G401.6 (cell line): ENCODE data around the gene ARHGAP5.

Source experiments
- FAIRE-seq: peaks from 2 replicates; lab custom pipeline; 2012; peaks lifted over from hg19 to GRCh38; lab: Jason Lieb, UNC

ARHGAP5 gene

DNA sequence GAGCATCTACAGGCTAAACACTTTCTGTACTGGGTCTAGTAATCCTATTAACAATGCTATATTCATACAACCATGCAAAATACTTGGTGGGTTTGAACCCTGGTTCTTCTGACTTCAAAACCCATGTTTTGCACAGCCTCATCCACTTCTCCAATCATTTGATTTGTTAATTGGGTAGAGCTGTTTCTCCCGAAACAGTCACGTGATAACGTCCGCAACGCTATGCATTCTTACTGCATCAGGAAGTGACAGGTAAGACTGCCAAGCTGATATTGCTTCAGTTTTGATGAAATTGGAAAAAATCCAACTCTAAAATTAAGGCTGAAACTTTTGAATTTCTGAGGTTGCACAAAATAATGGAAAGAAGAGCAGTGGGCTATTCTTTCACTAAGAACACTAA, 94.4 kb downstream of the ARHGAP5 start:
- no peak for FAIRE-seq

GRCh38 chr14:32183151-32184058, 106.3 kb downstream of the ARHGAP5 start:
- FAIRE-seq, result no peak

DNA sequence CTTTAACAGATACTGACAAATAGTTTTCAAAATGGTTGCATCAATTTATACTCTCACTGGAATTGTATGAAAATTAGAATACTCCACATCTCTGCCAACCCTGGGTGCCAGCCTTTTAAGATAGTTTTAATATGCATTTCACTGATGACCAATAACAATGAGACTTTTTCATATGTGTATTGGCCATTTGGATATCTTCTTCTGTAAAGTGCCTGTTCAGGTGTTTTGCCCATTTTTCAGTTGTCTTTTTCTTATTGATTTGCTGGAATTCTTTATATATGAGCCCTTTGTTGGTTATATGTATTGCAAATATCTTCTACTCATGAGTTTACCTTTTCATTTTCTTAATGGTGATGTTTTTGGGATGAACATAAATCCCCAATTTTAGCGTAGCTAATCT, 108.0 kb downstream of the ARHGAP5 start:
- FAIRE-seq, result no peak

DNA sequence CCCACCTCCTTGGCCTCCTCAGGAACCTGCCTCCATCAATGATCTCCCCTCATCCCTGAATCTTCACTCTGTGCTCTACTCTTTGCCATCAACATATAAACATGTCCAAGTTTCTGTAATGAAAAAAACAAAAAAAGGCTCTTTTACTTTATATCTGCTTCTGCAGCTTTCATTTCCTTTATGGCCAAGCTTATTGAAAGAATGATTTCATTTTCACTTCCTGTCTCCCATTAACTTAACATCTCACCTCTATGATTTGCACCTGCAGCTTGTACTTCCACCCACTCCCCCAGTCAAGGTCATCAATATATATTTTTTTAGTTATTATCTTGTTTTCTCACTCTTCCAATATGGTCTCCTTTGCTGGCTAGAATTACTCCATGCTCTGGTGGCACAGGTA, 109.1 kb downstream of the ARHGAP5 start:
- no peak for FAIRE-seq

DNA sequence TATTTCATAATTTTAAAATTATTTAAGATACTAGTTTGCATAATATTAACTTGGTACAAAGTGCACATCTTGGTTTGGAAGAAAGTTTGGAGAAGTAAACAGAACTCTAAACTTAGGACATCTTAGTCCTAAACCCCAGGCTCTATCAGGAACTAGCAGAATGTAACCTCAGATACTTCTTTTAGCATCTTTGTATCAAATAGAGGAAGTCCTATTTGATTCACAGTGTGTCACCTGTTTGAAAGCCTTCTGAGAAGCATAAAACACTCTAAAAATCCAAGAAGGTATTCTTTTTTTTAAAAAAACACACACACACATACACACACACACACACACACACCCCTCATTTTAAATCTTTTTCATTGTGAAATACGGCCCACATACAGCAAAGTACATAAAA, 112.7 kb downstream of the ARHGAP5 start:
- FAIRE-seq, result no peak

DNA sequence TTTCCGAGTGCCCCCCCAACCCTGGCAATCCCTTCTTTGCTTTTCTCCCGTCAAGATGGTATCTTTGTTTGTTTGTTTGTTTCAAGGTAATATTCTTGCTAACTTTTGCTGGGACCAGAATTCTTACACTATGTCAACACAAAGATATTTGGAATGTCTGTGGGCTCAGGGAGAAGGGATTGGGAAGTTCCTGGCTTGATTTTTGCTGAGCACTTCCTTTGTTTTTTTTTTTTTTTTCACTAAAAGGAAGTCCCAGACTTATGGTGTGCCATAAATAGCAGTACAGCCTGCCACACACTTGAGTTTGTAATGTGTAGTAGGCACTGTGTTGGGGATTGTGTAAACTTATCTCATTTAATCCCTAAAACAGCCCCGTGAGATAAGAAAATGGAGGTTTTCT, 113.6 kb downstream of the ARHGAP5 start:
- no peak for FAIRE-seq

DNA sequence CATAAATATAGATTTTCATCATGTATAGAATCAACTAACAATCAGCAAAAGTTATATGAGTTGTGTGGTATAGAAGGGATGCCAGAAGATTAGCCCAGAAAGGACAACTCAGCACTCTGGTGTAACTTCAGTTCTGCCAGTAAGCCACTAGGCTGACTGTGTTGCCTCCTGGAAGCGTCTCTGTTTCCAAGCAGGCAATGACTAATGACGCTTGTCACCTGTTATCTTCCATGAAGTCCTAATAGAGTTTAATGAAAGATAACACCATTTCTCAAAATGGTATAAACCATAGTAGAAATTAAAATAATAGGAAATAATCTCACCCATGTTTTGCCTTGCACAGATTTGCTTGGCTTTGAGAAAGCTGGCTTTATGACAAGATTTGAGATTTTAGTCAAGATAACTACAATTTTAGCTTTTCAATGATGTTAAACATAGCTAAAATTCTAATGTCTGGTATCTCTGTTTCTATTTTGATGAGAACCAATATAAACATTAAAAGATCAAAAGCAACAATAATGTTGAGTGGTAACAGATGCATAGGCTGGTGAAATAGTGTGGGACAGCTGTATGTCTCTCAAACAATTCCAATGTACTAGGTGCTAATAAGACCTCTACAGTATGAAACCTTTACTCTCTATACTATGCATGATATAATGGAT, 115.7 kb downstream of the ARHGAP5 start:
- no peak for FAIRE-seq

DNA sequence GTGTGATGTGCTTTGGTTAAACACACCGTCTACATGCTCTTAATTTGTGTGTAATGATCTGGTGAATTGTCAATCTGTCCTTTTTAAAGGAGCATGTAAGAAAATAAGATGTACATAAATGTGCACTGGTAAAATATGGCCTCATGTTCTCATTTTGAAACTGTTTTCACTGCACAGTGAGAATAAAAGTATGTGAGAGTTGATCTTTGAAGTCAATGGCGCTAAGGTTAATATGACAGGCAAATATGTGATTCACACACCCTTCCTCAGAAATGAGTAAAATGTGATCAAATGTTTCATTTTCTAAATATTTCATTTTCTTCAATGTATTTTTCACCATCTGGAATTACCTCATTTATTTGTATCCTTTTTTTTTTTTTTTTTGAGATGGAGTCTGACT, 116.4 kb downstream of the ARHGAP5 start:
- no peak for FAIRE-seq

GRCh38 chr14:32195636-32196035, 118.5 kb downstream of the ARHGAP5 start:
- no peak for FAIRE-seq

DNA sequence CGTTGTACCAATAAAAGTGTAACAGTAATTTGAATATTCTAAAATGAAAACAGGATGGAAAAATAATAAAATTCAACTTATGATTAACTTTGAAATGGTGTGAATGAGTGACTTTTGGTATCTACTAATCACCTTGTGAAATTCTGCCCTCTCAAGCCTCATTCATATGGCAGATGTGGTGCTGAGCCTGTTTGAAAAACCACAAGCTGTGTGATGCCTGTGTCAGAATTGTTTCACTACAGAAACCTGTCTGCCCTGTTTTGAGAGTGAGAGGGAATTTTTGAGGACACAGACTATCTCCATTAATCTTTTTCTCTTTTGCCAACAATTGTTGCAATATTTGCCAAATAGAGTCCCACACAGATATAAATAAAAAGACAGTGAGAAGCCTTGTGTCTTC, 120.8 kb downstream of the ARHGAP5 start:
- no peak for FAIRE-seq

DNA sequence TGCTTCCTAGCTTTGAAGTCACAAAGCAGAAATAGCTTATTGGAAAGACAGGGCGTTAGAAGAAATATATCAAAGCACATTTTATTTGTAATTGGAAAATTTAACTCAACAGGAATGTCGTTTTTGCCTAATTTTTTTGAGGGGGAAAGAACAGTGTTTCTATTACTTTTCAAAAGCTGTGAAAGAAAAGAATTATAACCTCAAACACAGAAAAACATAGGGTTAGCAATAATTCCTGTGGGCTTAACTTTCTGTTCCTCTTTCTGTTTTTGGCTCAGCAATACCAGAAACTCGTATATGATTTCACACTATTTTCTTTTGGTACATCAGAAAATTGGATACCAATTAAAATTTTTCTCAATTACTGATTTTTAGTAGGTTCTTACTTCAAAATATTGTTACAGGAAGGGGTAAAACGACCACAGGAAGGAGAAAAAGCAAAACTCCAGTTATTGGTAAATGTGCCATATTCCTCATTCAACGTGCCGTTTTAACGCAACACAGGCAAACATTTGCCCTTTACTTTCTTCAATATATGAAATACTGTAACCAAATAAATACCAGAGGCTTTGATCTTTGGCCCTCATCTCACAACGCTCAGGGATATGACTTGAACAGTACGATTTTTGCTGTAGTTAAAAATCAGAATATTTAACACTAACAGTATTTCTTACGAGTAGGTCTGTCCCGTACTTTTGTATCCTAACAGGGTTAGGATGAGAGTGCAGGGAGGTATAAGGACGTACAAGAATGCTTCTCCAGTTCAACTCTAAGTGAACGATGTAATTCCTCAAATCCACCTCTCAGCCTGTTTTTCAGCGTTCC, 123.5 kb downstream of the ARHGAP5 start:
- FAIRE-seq, result no peak

GRCh38 chr14:32201193-32201815, 124.2 kb downstream of the ARHGAP5 start:
- peak; percentile 51 for FAIRE-seq

DNA sequence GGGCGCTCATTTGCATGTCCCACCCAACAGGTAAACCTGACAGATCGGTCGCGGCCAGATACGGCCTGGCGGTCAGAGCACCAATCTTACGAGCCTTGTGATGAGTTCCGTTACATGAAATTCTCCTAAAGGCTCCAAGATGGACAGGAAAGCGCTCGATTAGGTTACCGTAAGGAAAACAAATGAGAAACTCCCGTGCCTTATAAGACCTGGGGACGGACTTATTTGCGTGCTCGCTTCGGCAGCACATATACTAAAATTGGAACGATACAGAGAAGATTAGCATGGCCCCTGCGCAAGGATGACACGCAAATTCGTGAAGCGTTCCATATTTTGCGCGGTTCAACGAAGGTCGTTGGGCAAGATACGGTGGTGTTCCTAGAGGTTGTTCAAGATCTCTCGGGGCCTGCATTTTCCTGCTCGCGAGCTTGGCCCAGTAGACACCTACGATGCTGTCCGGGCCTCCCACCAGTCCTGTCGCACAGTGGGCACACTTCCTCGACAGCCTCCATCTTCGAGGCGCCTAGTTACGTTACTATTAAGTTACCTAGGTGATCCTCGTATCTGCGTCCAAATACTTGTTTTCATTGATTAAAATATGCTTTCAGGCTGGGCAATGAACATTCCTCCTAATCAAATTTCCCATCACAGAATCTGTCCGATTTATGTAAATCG, 124.8 kb downstream of the ARHGAP5 start, which contains the start of gene RNU6-7:
Gene RNU6-7, plus strand, starts transcription at position 230 of the 675 bp plus-strand sequence.
- no peak for FAIRE-seq

GRCh38 chr14:32202491-32202997, 125.4 kb downstream of the ARHGAP5 start:
- no peak for FAIRE-seq

GRCh38 chr14:32202998-32203882, 126.1 kb downstream of the ARHGAP5 start, which contains the start of gene RNU6-8:
Gene RNU6-8 (minus strand): TSS chr14:32203269.
- peak; percentile 41 for FAIRE-seq

- FAIRE-seq, result no peak
Measured at GRCh38 chr14:32203928-32204357, 126.8 kb downstream of the ARHGAP5 start.

DNA sequence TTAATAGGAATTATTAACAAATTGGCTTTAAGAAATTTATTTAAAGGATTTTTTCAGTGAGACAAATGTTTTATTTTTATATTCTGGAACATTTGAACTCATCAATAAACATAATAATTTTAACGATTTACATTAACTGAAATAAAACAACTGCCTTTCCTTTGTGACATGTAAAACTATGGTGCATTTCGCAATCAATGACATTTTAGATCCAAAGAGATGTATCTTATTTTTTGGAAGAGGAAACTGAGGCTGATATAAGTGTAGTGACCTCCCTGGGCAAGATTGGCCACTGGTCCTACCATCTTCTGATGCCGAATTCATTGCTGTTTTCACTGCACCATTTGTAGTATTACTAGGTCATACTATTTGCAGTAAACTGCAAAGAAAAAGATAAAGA, 128.4 kb downstream of the ARHGAP5 start:
- FAIRE-seq, result no peak

DNA sequence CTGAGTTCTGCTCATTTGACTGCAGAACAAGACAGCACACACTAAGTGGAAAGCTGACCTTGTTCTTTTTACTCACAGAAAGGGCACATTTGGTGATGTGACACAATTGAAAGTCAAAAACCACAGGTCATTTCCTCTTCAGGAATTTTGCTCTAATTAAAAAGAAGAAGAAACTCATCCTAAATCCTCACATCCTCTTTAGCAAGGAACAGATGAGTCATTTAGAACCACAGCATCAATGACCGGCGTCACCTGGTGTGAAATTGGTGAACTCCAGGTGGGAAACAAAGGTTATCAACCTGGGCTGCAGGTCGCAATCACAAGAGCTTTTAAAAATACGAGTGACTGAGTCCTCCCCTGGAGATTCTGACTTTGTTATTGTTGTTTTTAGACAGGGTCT, 128.9 kb downstream of the ARHGAP5 start:
- no peak for FAIRE-seq

GRCh38 chr14:32206552-32206951, 129.4 kb downstream of the ARHGAP5 start:
- FAIRE-seq, result no peak

GRCh38 chr14:32208490-32208889, 131.4 kb downstream of the ARHGAP5 start:
- no peak for FAIRE-seq
